ENCODE data around the gene STT3B.

The STT3B gene

GRCh38 chr3:31614162-31614921 lies 81.6 kb downstream of the STT3B start:
- TF ChIP-seq, protein P1, sequence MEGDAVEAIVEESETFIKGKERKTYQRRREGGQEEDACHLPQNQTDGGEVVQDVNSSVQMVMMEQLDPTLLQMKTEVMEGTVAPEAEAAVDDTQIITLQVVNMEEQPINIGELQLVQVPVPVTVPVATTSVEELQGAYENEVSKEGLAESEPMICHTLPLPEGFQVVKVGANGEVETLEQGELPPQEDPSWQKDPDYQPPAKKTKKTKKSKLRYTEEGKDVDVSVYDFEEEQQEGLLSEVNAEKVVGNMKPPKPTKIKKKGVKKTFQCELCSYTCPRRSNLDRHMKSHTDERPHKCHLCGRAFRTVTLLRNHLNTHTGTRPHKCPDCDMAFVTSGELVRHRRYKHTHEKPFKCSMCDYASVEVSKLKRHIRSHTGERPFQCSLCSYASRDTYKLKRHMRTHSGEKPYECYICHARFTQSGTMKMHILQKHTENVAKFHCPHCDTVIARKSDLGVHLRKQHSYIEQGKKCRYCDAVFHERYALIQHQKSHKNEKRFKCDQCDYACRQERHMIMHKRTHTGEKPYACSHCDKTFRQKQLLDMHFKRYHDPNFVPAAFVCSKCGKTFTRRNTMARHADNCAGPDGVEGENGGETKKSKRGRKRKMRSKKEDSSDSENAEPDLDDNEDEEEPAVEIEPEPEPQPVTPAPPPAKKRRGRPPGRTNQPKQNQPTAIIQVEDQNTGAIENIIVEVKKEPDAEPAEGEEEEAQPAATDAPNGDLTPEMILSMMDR (IDR thresholded peaks at IDR 0.05; ENCODE audit: insufficient read depth, low read length, poor library complexity, severe bottlenecking) = no peak
- DNase-seq (ENCODE audit: extremely low read depth, insufficient read length) = no peak
- H3K4me3 ChIP-seq (replicated peaks; ENCODE audit: low read depth, low read length) = no peak overlapping the region
- H3K36me3 ChIP-seq (ENCODE audit: control insufficient read depth, insufficient read depth, low read length) = no peaks in the 10 kb centered on the region
- no peaks in the 10 kb centered on the region for H3K27me3 ChIP-seq (replicated peaks; ENCODE audit: control insufficient read depth, insufficient read depth, low read length)

- no peak overlapping the region for H3K4me3 ChIP-seq (replicated peaks; ENCODE audit: low read depth, low read length)
- DNase-seq (ENCODE audit: extremely low read depth, insufficient read length) = no peak
- no peaks in the 10 kb centered on the region for H3K27me3 ChIP-seq (replicated peaks; ENCODE audit: control insufficient read depth, insufficient read depth, low read length)
- H3K36me3 ChIP-seq (ENCODE audit: control insufficient read depth, insufficient read depth, low read length) = no peaks in the 10 kb centered on the region
- TF ChIP-seq, protein P1 (IDR thresholded peaks at IDR 0.05; ENCODE audit: insufficient read depth, low read length, poor library complexity, severe bottlenecking) = no peak
Measured at GRCh38 chr3:31615071-31615875, 82.5 kb downstream of the STT3B start.

DNA sequence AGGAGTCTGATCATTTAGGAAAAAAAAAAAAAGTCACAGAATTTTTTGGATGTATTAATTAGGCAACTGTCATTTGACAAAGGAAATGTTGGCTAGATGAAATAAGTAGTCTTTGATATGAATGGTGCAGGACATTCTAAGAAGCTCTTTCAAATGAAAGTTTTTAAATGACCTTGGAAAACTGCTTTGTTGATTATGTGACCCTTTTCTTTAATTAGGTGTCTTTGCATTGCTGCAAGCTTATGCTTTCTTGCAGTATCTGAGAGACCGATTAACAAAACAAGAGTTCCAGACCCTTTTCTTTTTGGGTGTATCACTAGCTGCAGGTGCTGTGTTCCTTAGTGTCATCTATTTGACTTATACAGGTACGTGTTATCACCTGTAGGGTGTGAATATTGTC lies 84.0 kb downstream of the STT3B start:
- TF ChIP-seq, protein P1 (IDR thresholded peaks at IDR 0.05; ENCODE audit: insufficient read depth, low read length, poor library complexity, severe bottlenecking) = no peak

DNA sequence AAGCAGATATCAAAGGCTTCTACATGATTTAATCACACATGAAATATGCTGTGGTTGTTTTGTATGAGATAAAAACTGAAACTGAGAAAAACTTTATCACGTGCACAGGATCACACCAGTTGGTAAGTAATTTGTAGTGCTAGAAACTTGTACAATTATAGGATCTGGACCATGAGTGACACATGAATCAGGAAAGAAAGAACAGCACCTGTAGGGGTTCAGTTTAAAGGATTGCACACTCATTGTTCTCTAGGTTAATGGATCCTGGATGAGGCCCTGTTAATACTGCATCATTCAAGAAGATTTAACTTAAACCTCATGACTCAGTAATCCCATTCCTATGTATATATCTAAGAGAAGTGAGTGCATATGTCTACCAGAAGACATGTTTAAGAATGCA lies 87.9 kb downstream of the STT3B start:
- no peaks in the 10 kb centered on the region for H3K27me3 ChIP-seq (replicated peaks; ENCODE audit: control insufficient read depth, insufficient read depth, low read length)
- TF ChIP-seq, protein P1 (IDR thresholded peaks at IDR 0.05; ENCODE audit: insufficient read depth, low read length, poor library complexity, severe bottlenecking) = no peak
- no peak for DNase-seq (ENCODE audit: extremely low read depth, insufficient read length)
- no peak overlapping the region for H3K4me3 ChIP-seq (replicated peaks; ENCODE audit: low read depth, low read length)
- no peaks in the 10 kb centered on the region; the same call in 1 of the 2 replicates for H3K36me3 ChIP-seq (ENCODE audit: control insufficient read depth, insufficient read depth, low read length)

More for the DNA sequence above, 84.0 kb downstream of the STT3B start:
- no peak overlapping the region for H3K4me3 ChIP-seq (replicated peaks; ENCODE audit: low read depth, low read length)
- DNase-seq (ENCODE audit: extremely low read depth, insufficient read length) = no peak
- no peaks in the 10 kb centered on the region for H3K27me3 ChIP-seq (replicated peaks; ENCODE audit: control insufficient read depth, insufficient read depth, low read length)
- no peaks in the 10 kb centered on the region for H3K36me3 ChIP-seq (ENCODE audit: control insufficient read depth, insufficient read depth, low read length)

DNA sequence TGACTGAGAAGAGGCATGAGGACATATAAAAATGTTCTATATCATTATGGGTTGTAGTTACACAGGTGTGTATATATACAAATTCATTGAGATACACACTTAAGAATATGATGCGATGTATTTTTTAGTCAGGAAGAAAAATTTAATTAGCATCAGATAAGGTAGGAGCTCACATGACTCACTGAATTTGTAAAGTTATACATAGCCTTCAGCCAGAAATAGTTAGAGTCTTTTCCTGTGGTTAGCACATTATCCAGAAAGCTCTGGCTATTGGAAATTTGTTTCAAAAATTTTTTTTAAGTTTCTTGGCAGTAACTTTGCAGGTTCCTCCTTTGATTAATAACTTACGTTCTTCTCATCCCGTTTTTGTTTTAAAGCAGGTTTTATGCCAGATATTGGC lies 88.6 kb downstream of the STT3B start:
- no peak overlapping the region for H3K4me3 ChIP-seq (replicated peaks; ENCODE audit: low read depth, low read length)
- H3K27me3 ChIP-seq (replicated peaks; ENCODE audit: control insufficient read depth, insufficient read depth, low read length) = no peaks in the 10 kb centered on the region
- H3K36me3 ChIP-seq (ENCODE audit: control insufficient read depth, insufficient read depth, low read length) = no peaks in the 10 kb centered on the region; the same call in none of the 2 replicates
- DNase-seq (ENCODE audit: extremely low read depth, insufficient read length) = no peak
- TF ChIP-seq, protein P1 (IDR thresholded peaks at IDR 0.05; ENCODE audit: insufficient read depth, low read length, poor library complexity, severe bottlenecking) = no peak

Data from GM06990 (cell line).